Measurements from ENCODE around the gene PTPRD.

GRCh38 chr9:8531826-8532415 is 2080.9 kb downstream of the PTPRD start:
- TF ChIP-seq CTCF (IDR thresholded peaks at IDR 0.05 in 8 of 11, conservative IDR thresholded peaks at IDR 0.05 in 3 of 11), result no peak
- no peak for TF ChIP-seq POLR2AphosphoS5 (IDR thresholded peaks at IDR 0.05)
